Heart left ventricle (tissue), 13 donors: ENCODE results near the gene YTHDC1.

ENCODE experiments used
- POLR2A ChIP-seq, 2 donors: fragments of 450-650 bp; IDR thresholded peaks; one replicate each; pipeline ENCODE4 v1.6.1; 2017; ENCODE audit warnings: antibody characterized with exemption in 2 of 2, mild to moderate bottlenecking in 2 of 2, moderate library complexity in 2 of 2
- TF ChIP-seq, protein P1 (sequence below), 12 donors: fragments of 200-600 bp; sonication (generic) in 4 of 12; IDR thresholded peaks; one replicate each; pipeline versions ENCODE4 v1.5.0 to v1.8.0; 2018 to 2022; ENCODE audit warnings: antibody characterized with exemption in 12 of 12, mild to moderate bottlenecking in 5 of 12
- donor health status: ischemic (EF 13 %, LVEDD 7.1; RV severe dilation, severe dysfunction).
- donor health status: DM: no; HTN: yes; CAD: no.
- donor health status: DM: no; HTN: no; CAD: no.
- donor health status: ischemic (EF 25% LVEDD 6.9; RV normal size, moderate dysfunction).
- donor health status: ischemic (EF 25% LVEDD 5.7; RV mildly dilated, moderate dysfunction).
- donor health status: ischemic (EF 35%, LVEDD 5.7; RV mildly dilated, moderate dysfunction).
- donor health status: nonischemic (EF 11% LVEDD 7.7; RV severe dilation, severe dysfunction).
- donor health status: DM: yes; HTN: yes; CAD: no.
- donor health status: PGD.
- donor health status: ischemic (EF 29% LVEDD 5.4; RV normal size, mild dysfunction).
- donor health status: nonischemic (EF 23%, LVEDD 6.1; RV moderate dilation, normal function).

DNA sequence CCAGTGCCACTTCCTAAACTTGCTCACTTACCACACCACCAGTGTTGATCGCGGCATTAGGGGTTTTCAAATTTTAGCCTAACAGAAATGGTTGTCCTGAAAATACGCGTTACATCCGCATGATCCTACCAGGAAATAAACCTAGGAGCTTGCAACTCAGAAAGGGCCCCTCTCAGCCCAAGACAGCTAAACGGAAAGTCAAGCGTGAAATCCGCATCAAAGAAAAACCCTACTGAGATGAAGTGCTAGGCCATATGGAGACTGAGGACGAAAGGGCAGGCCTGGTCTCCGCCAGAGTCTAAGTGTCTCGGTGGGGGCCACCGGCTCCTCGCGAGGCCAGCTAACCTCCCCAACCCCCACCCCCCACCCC, 626 bp downstream of the YTHDC1 start:
- TF ChIP-seq POLR2A (IDR thresholded peaks at IDR 0.05): no peak
- TF ChIP-seq, protein P1, sequence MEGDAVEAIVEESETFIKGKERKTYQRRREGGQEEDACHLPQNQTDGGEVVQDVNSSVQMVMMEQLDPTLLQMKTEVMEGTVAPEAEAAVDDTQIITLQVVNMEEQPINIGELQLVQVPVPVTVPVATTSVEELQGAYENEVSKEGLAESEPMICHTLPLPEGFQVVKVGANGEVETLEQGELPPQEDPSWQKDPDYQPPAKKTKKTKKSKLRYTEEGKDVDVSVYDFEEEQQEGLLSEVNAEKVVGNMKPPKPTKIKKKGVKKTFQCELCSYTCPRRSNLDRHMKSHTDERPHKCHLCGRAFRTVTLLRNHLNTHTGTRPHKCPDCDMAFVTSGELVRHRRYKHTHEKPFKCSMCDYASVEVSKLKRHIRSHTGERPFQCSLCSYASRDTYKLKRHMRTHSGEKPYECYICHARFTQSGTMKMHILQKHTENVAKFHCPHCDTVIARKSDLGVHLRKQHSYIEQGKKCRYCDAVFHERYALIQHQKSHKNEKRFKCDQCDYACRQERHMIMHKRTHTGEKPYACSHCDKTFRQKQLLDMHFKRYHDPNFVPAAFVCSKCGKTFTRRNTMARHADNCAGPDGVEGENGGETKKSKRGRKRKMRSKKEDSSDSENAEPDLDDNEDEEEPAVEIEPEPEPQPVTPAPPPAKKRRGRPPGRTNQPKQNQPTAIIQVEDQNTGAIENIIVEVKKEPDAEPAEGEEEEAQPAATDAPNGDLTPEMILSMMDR (IDR thresholded peaks at IDR 0.05): no peak
